GM21619 (cell line): ENCODE measurements around the gene CYP27C1.
"Not testable (repeated sequence)": the region's sequence is repeated elsewhere in the genome, so short reads cannot be mapped to it uniquely, and the experiment has no call there.

Experiments
- ATAC-seq: cut with Tn5 transposase; IDR thresholded peaks from one replicate; pipeline ENCODE4 v1.9.1; 2021; ENCODE audit not compliant: unreplicated experiment

CYP27C1 gene

GRCh38 chr2:127175041-127175721 lies 44.9 kb downstream of the CYP27C1 start:
- ATAC-seq = no peak

GRCh38 chr2:127174640-127175039 lies 45.5 kb downstream of the CYP27C1 start:
- ATAC-seq = no peak

- ATAC-seq = no peak
Observed at GRCh38 chr2:127174136-127174535, 46.0 kb downstream of the CYP27C1 start.

- ATAC-seq = no peak
Observed at GRCh38 chr2:127173057-127173456, 47.0 kb downstream of the CYP27C1 start.

GRCh38 chr2:127172306-127172705 lies 47.8 kb downstream of the CYP27C1 start:
- ATAC-seq = no peak

GRCh38 chr2:127170452-127171197 lies 49.5 kb downstream of the CYP27C1 start:
- no peak for ATAC-seq

GRCh38 chr2:127170021-127170420 lies 50.1 kb downstream of the CYP27C1 start:
- no peak for ATAC-seq

GRCh38 chr2:127169066-127169660 lies 50.9 kb downstream of the CYP27C1 start:
- no peak for ATAC-seq

GRCh38 chr2:127166231-127166860 lies 53.8 kb downstream of the CYP27C1 start:
- no peak for ATAC-seq

- no peak for ATAC-seq
Observed at GRCh38 chr2:127165539-127165935, 54.6 kb downstream of the CYP27C1 start.

GRCh38 chr2:127164761-127165538 lies 55.1 kb downstream of the CYP27C1 start:
- ATAC-seq = no peak

GRCh38 chr2:127163921-127164320 lies 56.2 kb downstream of the CYP27C1 start:
- ATAC-seq = no peak

- ATAC-seq = not testable (repeated sequence)
Observed at GRCh38 chr2:127163090-127163406, 57.1 kb downstream of the CYP27C1 start.

GRCh38 chr2:127162261-127163089 lies 57.6 kb downstream of the CYP27C1 start:
- no peak for ATAC-seq

GRCh38 chr2:127161176-127162136 lies 58.6 kb downstream of the CYP27C1 start:
- ATAC-seq = no peak

- no peak for ATAC-seq
Observed at GRCh38 chr2:127160676-127161075, 59.4 kb downstream of the CYP27C1 start.

- no peak for ATAC-seq
Observed at GRCh38 chr2:127159543-127159942, 60.6 kb downstream of the CYP27C1 start.

- ATAC-seq = peak; percentile 65
Observed at GRCh38 chr2:127158614-127159290, 61.3 kb downstream of the CYP27C1 start.
